Hematopoietic multipotent progenitor cell treated with erythropoietin and hydrocortisone succinate and interleukin-3 and kit ligand, for 6 days (in vitro differentiated cells): ENCODE results near the gene POLA2.

Source experiments
- DNase-seq: peaks from one replicate; pipeline ENCODE4 v3.0.0-alpha.2; 2015

The POLA2 gene

DNA sequence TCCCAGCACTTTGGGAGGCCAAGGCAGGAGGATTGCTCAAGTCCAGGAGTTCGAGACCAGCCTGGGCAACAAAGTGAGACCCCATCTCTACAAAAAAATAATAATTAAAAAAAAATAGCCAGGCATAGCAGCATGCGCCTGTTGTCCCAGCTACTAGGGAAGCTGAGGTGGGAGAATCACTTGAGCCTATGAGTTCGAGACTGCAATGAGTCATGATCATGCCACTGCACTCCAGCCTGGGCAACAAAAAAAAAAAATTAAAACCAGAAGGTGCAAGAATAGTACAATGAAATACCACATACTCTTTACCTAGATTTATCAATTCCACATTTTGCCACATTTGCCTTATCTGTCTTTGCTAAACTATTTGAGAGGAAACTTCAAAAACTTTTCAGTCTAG lies 80.1 kb downstream of the POLA2 start:
- no peak for DNase-seq
